ENCODE results near the gene TMEM120A.

DNA sequence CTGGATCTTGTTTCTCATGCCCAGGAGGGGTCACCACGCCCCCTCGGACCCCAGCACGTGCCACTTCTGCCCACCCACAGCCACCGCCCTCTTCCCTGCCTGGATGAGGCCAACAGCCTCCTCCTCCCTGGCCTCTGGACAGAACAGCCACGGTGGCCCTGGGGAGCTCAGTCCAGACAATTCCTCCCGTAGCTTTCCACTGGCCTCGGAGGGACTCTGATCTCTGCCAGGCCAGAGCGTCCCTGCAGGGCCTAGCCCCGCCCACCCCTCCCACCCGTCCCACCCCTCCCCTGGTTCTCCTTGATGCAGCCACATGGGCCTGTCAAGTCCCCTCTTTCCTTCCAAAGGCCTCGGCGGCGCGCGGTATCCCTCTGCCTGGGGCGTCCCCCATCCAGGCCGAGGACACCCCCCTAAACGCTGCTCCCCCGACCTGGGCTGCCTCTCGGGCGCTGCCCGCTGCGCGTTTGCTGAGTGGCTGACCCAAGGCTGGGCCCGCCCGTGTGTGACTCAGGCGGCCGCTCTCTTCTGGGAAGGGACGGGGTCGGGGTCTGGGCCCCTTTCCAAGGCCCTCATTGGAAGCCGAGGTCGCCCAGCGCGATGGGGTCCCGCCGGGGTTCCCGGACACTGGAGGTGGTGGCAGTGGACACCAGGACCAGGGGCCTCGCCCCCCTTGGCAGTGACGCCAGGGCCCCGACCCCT lies 557 bp downstream of the TMEM120A start:
- TF ChIP-seq CTCF (IDR thresholded peaks at IDR 0.05) (no peak), POLR2A (IDR thresholded peaks at IDR 0.05) (no peak)

All from esophagus squamous epithelium (tissue), 4 donors.